NAMALWA (cell line): ENCODE data around the gene SP2.
"Not testable (repeated sequence)": the region's sequence is repeated elsewhere in the genome, so short reads cannot be mapped to it uniquely, and the experiment has no call there.

ENCODE experiments used
- DNase-seq: peaks from one replicate; pipeline ENCODE4 v3.0.0-alpha.2; 2015; ENCODE audit warnings: low spot score

Gene SP2

GRCh38 chr17:47918991-47919390, 23.0 kb downstream of the SP2 start:
- DNase-seq, result no peak

GRCh38 chr17:47919889-47920288, 23.9 kb downstream of the SP2 start:
- not testable (repeated sequence) for DNase-seq

- DNase-seq, result no peak
Measured at GRCh38 chr17:47924785-47925677, 29.0 kb downstream of the SP2 start.

GRCh38 chr17:47925678-47925988, 29.6 kb downstream of the SP2 start:
- no peak for DNase-seq

GRCh38 chr17:47927821-47928400, 31.9 kb downstream of the SP2 start:
- no peak for DNase-seq

- no peak for DNase-seq
Measured at GRCh38 chr17:47928415-47928814, 32.4 kb downstream of the SP2 start.

- DNase-seq, result no peak
Measured at GRCh38 chr17:47929218-47930000, 33.4 kb downstream of the SP2 start.

- no peak for DNase-seq
Measured at GRCh38 chr17:47931848-47932247, 35.8 kb downstream of the SP2 start.

GRCh38 chr17:47934856-47935255, 38.8 kb downstream of the SP2 start:
- no peak for DNase-seq

GRCh38 chr17:47935468-47935867, 39.4 kb downstream of the SP2 start:
- not testable (repeated sequence) for DNase-seq

- no peak for DNase-seq
Measured at GRCh38 chr17:47935961-47936360, 39.9 kb downstream of the SP2 start.

- no peak for DNase-seq
Measured at GRCh38 chr17:47937941-47938340, 41.9 kb downstream of the SP2 start.

- DNase-seq, result peak; percentile 99
Measured at GRCh38 chr17:47941246-47942095, 45.4 kb downstream of the SP2 start, which contains the start of gene PNPO. TSS of gene PNPO (plus strand) at chr17:47941571. CDS start at chr17:47941676, 105 bp downstream.

GRCh38 chr17:47942096-47942510, 46.1 kb downstream of the SP2 start:
- DNase-seq, result peak; percentile 43

GRCh38 chr17:47942568-47942967, 46.5 kb downstream of the SP2 start:
- no peak for DNase-seq

- no peak for DNase-seq
Measured at GRCh38 chr17:47945080-47945479, 49.0 kb downstream of the SP2 start.

- no peak for DNase-seq
Measured at GRCh38 chr17:47945529-47946508, 49.8 kb downstream of the SP2 start.

- no peak for DNase-seq
Measured at GRCh38 chr17:47946516-47946915, 50.5 kb downstream of the SP2 start.

- peak; percentile 84 for DNase-seq
Measured at GRCh38 chr17:47946929-47947397, 50.9 kb downstream of the SP2 start.

GRCh38 chr17:47948706-47949196, 52.7 kb downstream of the SP2 start:
- DNase-seq, result no peak
